GM12878 (cell line): ENCODE measurements around the gene RAD9A. TPM values are rescaled to one million over a fixed set of nuclear protein-coding genes. Genes with fewer than 3 reads are reported as not detected.

ENCODE experiments used
- BCLAF1 ChIP-seq: fragments of 450-650 bp; IDR thresholded peaks from 2 replicates; pipeline ENCODE4 v1.6.1; 2017; ENCODE audit warnings: antibody characterized with exemption, mild to moderate bottlenecking, moderate library complexity
- CHD1 ChIP-seq: IDR thresholded peaks from 2 replicates; pipeline ENCODE4 v1.6.1; 2012; ENCODE audit warnings: low read depth, low read length, improper control_type of control experiment
- CREB1 ChIP-seq: IDR thresholded peaks from 2 replicates; pipeline ENCODE4 v1.6.1; 2012; ENCODE audit warnings: low read depth, mild to moderate bottlenecking, inconsistent platforms
- ESRRA ChIP-seq: IDR thresholded peaks from 2 replicates; pipeline ENCODE4 v1.6.1; 2012; ENCODE audit warnings: mild to moderate bottlenecking, low read length, improper control_type of control experiment
- HCFC1 ChIP-seq: fragments of 150-350 bp; IDR thresholded peaks from 2 replicates; pipeline ENCODE4 v1.6.1; 2014; ENCODE audit warnings: low read length
- RAD21 ChIP-seq: IDR thresholded peaks from 2 replicates; pipeline ENCODE4 v1.6.1; 2011; ENCODE audit warnings: mild to moderate bottlenecking, low read depth, low read length, moderate library complexity; ENCODE audit not compliant: insufficient read depth
- SP1 ChIP-seq: IDR thresholded peaks from one replicate; pipeline ENCODE4 v1.6.1; 2011; ENCODE audit warnings: low read depth, low read length
- TARDBP ChIP-seq: IDR thresholded peaks from 2 replicates; pipeline ENCODE4 v1.6.1; 2016; ENCODE audit warnings: borderline replicate concordance
- polyA plus RNA-seq, 11 experiments: library from polyadenylated mRNA; depleted of rRNA in 4 of 11; unstranded in 6 of 11; stranded (reverse) in 5 of 11; fragments of >200 nt; fragmentation: Nextera tagmentation in 4 of 11; fragmentation: Illumina TruSeq in 1 of 11; extraction: Ambion mirVana in 4 of 11; extraction: Trizol in 1 of 11; gene quantifications; 1 replicate in 1 of 11; 2 replicates in 10 of 11; pipeline versions ENCODE4 v1.2.1 to v1.2.3, GENCODE V29; 2011 to 2016; ENCODE audit warnings: inconsistent platforms in 2 of 11, missing spikeins in 2 of 11, low read depth in 1 of 11
- total RNA-seq, 4 experiments: library from RNA; depleted of rRNA in 3 of 4; stranded (reverse); fragments of >200 nt in 3 of 4; fragmentation: Illumina TruSeq in 1 of 4; extraction: Trizol in 1 of 4; gene quantifications; 2 replicates each; pipeline versions ENCODE4 v1.2.1 to v1.2.3, GENCODE V29; 2013 to 2021

The RAD9A gene
- total and polyA plus RNA-seq, 10 of the 15 experiments (the other 5 are each of a cell fraction or from before 2014, with no cell fraction given): 1.1 to 36.2 (median 19.8) TPM

- TF ChIP-seq TARDBP: peak; percentile 92
- no peak for TF ChIP-seq CHD1
- no peak for TF ChIP-seq CREB1
- TF ChIP-seq BCLAF1: no peak
- peak; percentile 76 for TF ChIP-seq SP1
- TF ChIP-seq RAD21: no peak
- TF ChIP-seq HCFC1: peak; percentile 97
- no peak for TF ChIP-seq ESRRA
Observed at GRCh38 chr11:67428052-67429001, 36.5 kb downstream of the RAD9A start, which contains the start of gene RPS6KB2 (continued).
